Measurements from ENCODE around the gene ITSN1. TPM values are rescaled to one million over a fixed set of nuclear protein-coding genes. Genes with fewer than 3 reads are reported as not detected.

Gene ITSN1
- 27.1 and 29.9 TPM in 2 replicates for total RNA-seq

GRCh38 chr21:33642027-33642895, at the start of gene ITSN1:
Gene ITSN1, plus strand, starts transcription at chr21:33642501. Its CDS starts 76,328 bp downstream, at chr21:33718829.

GRCh38 chr21:33641352-33642026, 812 bp upstream of the ITSN1 start, which contains the start of gene CRYZL1:
Gene CRYZL1, minus strand, starts transcription at chr21:33641741. Its CDS starts 10,190 bp downstream, at chr21:33631551.

GRCh38 chr21:33915368-33916199, 273.3 kb downstream of the ITSN1 start, which contains the start of gene ATP5PO:
Gene ATP5PO, minus strand, starts transcription at chr21:33915804. Its CDS starts 41 bp downstream, at chr21:33915763.

Other genes with a start within 250 kb of the ITSN1 start
- 46.4 and 50.7 TPM in 2 replicates for gene IFNGR2, start 239.1 kb upstream of the ITSN1 start, total RNA-seq
- gene TMEM50B, start 162.5 kb upstream of the ITSN1 start, total RNA-seq, result 12.9 and 20.5 TPM in 2 replicates
- gene DNAJC28, start 150.8 kb upstream of the ITSN1 start, total RNA-seq, result 0.59 and 1.5 TPM in 2 replicates
- gene GART, start 100.4 kb upstream of the ITSN1 start, total RNA-seq, result 123 and 158 TPM in 2 replicates
- 52.8 and 56.5 TPM in 2 replicates for gene SON, start 99.5 kb upstream of the ITSN1 start, total RNA-seq
- gene DONSON, start 53.8 kb upstream of the ITSN1 start, total RNA-seq, result 28.4 and 28.7 TPM in 2 replicates
- gene CRYZL1, start 760 bp upstream of the ITSN1 start, total RNA-seq, result 12.3 and 14.1 TPM in 2 replicates

Data from bronchus fibroblast of lung (primary cell).